DND-41 (cell line): ENCODE data around the gene SLC41A3.

ENCODE experiments used
- ATAC-seq: fragments of 200-7000 bp; cut with Tn5 transposase; 3 replicates; pipeline ENCODE4 v1.9.1; 2021; ENCODE audit warnings: low read depth; ENCODE audit not compliant: insufficient read depth
- DNase-seq: peaks from one replicate; pipeline ENCODE4 v3.0.0-alpha.2; 2020
- H2AFZ ChIP-seq: 2 replicates; pipeline ENCODE4 v1.6.0; 2012; ENCODE audit warnings: low read depth, low read length
- H3K27ac ChIP-seq: 2 replicates; pipeline ENCODE4 v1.5.1; 2012; ENCODE audit warnings: low read length, inconsistent platforms
- H3K27me3 ChIP-seq: fragments of 200-600 bp; sonication (generic); 2 replicates; pipeline ENCODE4 v1.6.0; 2012; ENCODE audit warnings: low read length, mild to moderate bottlenecking, inconsistent platforms; ENCODE audit not compliant: insufficient read depth, poor library complexity
- H3K36me3 ChIP-seq: 2 replicates; pipeline ENCODE4 v1.5.1; 2012; ENCODE audit warnings: low read length, inconsistent platforms; ENCODE audit not compliant: insufficient read depth
- H3K4me1 ChIP-seq: 2 replicates; pipeline ENCODE4 v1.5.1; 2012; ENCODE audit warnings: mild to moderate bottlenecking, low read length; ENCODE audit not compliant: insufficient read depth
- H3K4me2 ChIP-seq: 2 replicates; pipeline ENCODE4 v1.6.0; 2012; ENCODE audit warnings: mild to moderate bottlenecking, moderate library complexity, low read length, inconsistent platforms; ENCODE audit not compliant: insufficient read depth
- H3K4me3 ChIP-seq, 2 experiments: fragments of 200-600 bp in 1 of 2; shearing (Covaris generic) in 1 of 2; 2 replicates each; pipeline ENCODE4 v1.5.1; 2012 to 2016; ENCODE audit warnings: inconsistent platforms in 2 of 2, low read length in 2 of 2, mild to moderate bottlenecking in 2 of 2, low read depth in 1 of 2, moderate library complexity in 1 of 2
- H3K79me2 ChIP-seq: 2 replicates; pipeline ENCODE4 v1.6.0; 2012; ENCODE audit warnings: low read length, inconsistent platforms; ENCODE audit not compliant: insufficient read depth
- H3K9ac ChIP-seq: 2 replicates; pipeline ENCODE4 v1.6.0; 2012; ENCODE audit warnings: low read depth, mild to moderate bottlenecking, inconsistent platforms, low read length, moderate library complexity
- H3K9me3 ChIP-seq: 2 replicates; pipeline ENCODE4 v1.5.1; 2012; ENCODE audit warnings: low read length, moderate library complexity, mild to moderate bottlenecking, inconsistent platforms; ENCODE audit not compliant: insufficient read depth, severe bottlenecking
- H4K20me1 ChIP-seq: 2 replicates; pipeline ENCODE4 v1.6.0; 2012; ENCODE audit warnings: low read length; ENCODE audit not compliant: insufficient read depth
- CTCF ChIP-seq: IDR thresholded peaks from 2 replicates; pipeline ENCODE4 v1.5.1; 2012; ENCODE audit warnings: borderline replicate concordance, low read length, moderate library complexity, mild to moderate bottlenecking; ENCODE audit not compliant: poor library complexity, severe bottlenecking; ENCODE audit errors: extremely low read depth
- EZH2 ChIP-seq: IDR thresholded peaks from 3 replicates; pipeline ENCODE4 v1.6.1; 2012; ENCODE audit warnings: borderline replicate concordance, low read depth, mild to moderate bottlenecking, moderate library complexity, low read length, inconsistent platforms; ENCODE audit not compliant: severe bottlenecking

The SLC41A3 gene

DNA sequence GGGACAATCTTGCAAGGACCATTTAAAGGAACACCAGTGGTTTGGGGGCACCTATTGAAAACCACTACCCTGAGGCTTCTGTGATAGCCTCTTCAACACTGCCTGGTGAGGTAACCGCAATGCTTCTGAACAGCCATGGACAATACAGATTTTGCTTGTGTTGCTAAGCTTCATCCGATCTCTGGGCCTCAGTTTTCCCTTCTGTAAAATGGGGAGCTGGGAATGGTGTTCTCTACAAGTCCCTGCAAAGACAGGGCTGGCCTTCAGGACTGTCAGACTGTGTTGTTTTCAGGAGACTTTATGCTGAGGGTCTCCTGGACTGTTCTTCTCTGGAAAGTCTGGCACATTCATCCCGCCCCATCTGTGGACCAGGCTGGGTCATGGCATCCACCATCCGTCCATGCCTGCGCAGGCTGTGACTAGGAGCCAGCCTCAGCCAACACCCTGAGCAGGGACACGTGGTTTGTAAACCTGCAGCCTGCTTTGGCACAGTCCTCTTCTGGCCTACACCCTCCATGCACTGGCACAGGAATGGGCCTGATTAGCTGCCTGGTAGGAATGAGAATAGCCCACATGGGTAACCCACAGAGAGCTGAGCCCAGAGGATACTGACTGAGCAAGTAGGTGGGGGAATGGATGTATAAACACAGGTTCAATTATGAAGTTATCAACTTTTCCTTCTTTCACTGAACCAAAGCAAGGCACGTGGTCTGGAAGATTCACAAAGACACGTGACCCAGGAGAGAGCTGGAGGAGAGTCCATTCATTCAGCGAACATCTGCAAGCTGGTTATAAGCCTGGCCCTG lies 59.7 kb downstream of the SLC41A3 start:
- Histone ChIP-seq H3K36me3 (0 out of 2 replicates have a peak, but pooled peaks cover 5% of the 10 kb centered on the region), H3K4me1 (no peaks in the 10 kb centered on the region), H4K20me1 (no peaks in the 10 kb centered on the region), H3K9ac (no peak overlapping the region), H3K27me3 (no peaks in the 10 kb centered on the region), H3K4me2 (no peak overlapping the region), H2AFZ (no peak overlapping the region), H3K79me2 (no peaks in the 10 kb centered on the region), H3K27ac (no peak overlapping the region), H3K4me3 (no peak overlapping the region), H3K9me3 (peaks cover 20% of the 10 kb centered on the region)
- DNase-seq (no peak), ATAC-seq (no peak)
- TF ChIP-seq EZH2 = no peak
- TF ChIP-seq CTCF = no peak

DNA sequence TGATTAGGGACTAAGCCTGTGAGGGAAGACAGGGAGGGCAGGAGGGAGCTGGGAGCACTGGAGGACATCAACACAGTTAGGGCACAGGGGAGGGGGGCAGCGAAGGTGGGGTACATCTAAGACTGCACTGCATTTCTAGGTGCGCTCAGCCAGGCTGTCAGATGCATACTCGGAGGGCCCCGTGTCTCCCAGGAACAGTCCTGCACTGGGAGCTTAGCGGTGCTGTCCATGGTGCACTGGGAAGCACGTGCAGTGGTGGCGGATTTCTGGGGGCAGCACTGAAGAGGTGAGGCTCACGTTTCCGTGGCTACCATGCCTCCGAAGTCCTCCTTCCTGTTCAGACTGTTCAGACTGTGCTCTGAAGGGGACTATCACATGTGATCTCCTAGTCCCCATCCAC lies 60.5 kb downstream of the SLC41A3 start:
- no peak for ATAC-seq
- no peak overlapping the region for H3K27ac ChIP-seq
- DNase-seq = no peak

GRCh38 chr3:126022741-126023359 lies 61.1 kb downstream of the SLC41A3 start:
- no peak for DNase-seq
- Histone ChIP-seq H3K27ac (no peak overlapping the region), H3K4me3 (no peak overlapping the region)

More for the DNA sequence above, 60.5 kb downstream of the SLC41A3 start:
- Histone ChIP-seq H3K36me3 (0 out of 2 replicates have a peak, but pooled peaks cover 3% of the 10 kb centered on the region), H3K79me2 (no peaks in the 10 kb centered on the region), H3K4me1 (no peaks in the 10 kb centered on the region), H2AFZ (no peak overlapping the region), H3K27me3 (no peaks in the 10 kb centered on the region), H3K9me3 (peaks cover 13% of the 10 kb centered on the region), H3K4me2 (no peak overlapping the region), H3K4me3 (no peak overlapping the region), H3K9ac (no peak overlapping the region), H4K20me1 (no peaks in the 10 kb centered on the region)
- TF ChIP-seq EZH2 (no peak), CTCF (no peak)

More at GRCh38 chr3:126022741-126023359, 61.1 kb downstream of the SLC41A3 start:
- Histone ChIP-seq H3K4me2 (no peak overlapping the region), H3K27me3 (no peaks in the 10 kb centered on the region), H3K4me1 (no peaks in the 10 kb centered on the region), H3K79me2 (no peaks in the 10 kb centered on the region), H3K9me3 (peaks cover 8% of the 10 kb centered on the region), H3K9ac (no peak overlapping the region), H4K20me1 (no peaks in the 10 kb centered on the region), H2AFZ (no peak overlapping the region), H3K36me3 (no peaks in the 10 kb centered on the region)
- TF ChIP-seq CTCF = no peak
- ATAC-seq = no peak
